HepG2 (cell line): Measurements from ENCODE around the gene TTC38. TPM values are rescaled to one million over a fixed set of nuclear protein-coding genes. Genes with fewer than 3 reads are reported as not detected.

Experiments
- FOSL2 ChIP-seq: sonication (generic); formaldehyde crosslinking; IDR thresholded peaks from 2 replicates; pipeline ENCODE4 v1.4.0; 2020; ENCODE audit warnings: missing genetic modification reagents
- HBP1 ChIP-seq: IDR thresholded peaks from 2 replicates; pipeline ENCODE4 v1.6.1; 2016; ENCODE audit warnings: low read depth, control low read depth
- RFXANK ChIP-seq: IDR thresholded peaks from 2 replicates; pipeline ENCODE4 v1.6.1; 2016
- SKI ChIP-seq: fragments of 450-650 bp; IDR thresholded peaks from one replicate; pipeline ENCODE4 v1.6.1; 2018; ENCODE audit warnings: mild to moderate bottlenecking; ENCODE audit not compliant: partially characterized antibody
- TEAD2 ChIP-seq: sonication (generic); formaldehyde crosslinking; IDR thresholded peaks from 2 replicates; pipeline ENCODE4 v1.9.0; 2021; ENCODE audit warnings: missing genetic modification reagents
- THAP11 ChIP-seq: IDR thresholded peaks from 2 replicates; pipeline ENCODE4 v1.6.1; 2016; ENCODE audit warnings: missing biosample characterization, missing genetic modification reagents
- ZFYVE20 ChIP-seq: sonication (generic); formaldehyde crosslinking; IDR thresholded peaks from 2 replicates; pipeline ENCODE4 v1.8.0; 2023; ENCODE audit warnings: low read depth, mild to moderate bottlenecking, moderate library complexity, missing genetic modification reagents, borderline replicate concordance
- ZHX2 ChIP-seq, 2 experiments: sonication (generic) in 1 of 2; formaldehyde crosslinking in 1 of 2; IDR thresholded peaks; 2 replicates each; pipeline versions ENCODE4 v1.6.1 to v1.9.0; 2014 to 2022; ENCODE audit warnings: antibody characterized with exemption in 1 of 2, borderline replicate concordance in 1 of 2, inconsistent platforms in 1 of 2, low read depth in 1 of 2, missing genetic modification reagents in 1 of 2
- ZNF550 ChIP-seq: sonication (generic); formaldehyde crosslinking; IDR thresholded peaks from 2 replicates; pipeline ENCODE4 v1.4.0; 2020; ENCODE audit warnings: mild to moderate bottlenecking, missing genetic modification reagents, borderline replicate concordance
- ZNF605 ChIP-seq: sonication (generic); formaldehyde crosslinking; IDR thresholded peaks from 2 replicates; pipeline ENCODE4 v1.8.0; 2022; ENCODE audit warnings: mild to moderate bottlenecking, missing genetic modification reagents
- ZNF737 ChIP-seq: sonication (generic); formaldehyde crosslinking; IDR thresholded peaks from 2 replicates; pipeline ENCODE4 v1.5.0; 2020; ENCODE audit warnings: missing genetic modification reagents, mild to moderate bottlenecking, borderline replicate concordance
- polyA plus RNA-seq, 8 experiments: library from polyadenylated mRNA; depleted of rRNA in 3 of 8; stranded (reverse) in 7 of 8; unstranded in 1 of 8; fragments of >200 nt; fragmentation: Illumina TruSeq in 4 of 8; extraction: Trizol in 4 of 8; gene quantifications; 2 replicates each; pipeline versions ENCODE4 v1.2.1 to v1.2.3, GENCODE V29; 2011 to 2016; ENCODE audit warnings: low read depth in 4 of 8, missing spikeins in 1 of 8, mixed read lengths in 1 of 8; ENCODE audit not compliant: insufficient read depth in 1 of 8
- total RNA-seq, 5 experiments: library from RNA; depleted of rRNA; stranded (reverse); fragments of >200 nt; fragmentation: Illumina TruSeq; extraction: Trizol; gene quantifications; 2 replicates each; pipeline ENCODE4 v1.2.3, GENCODE V29; 2016; ENCODE audit warnings: low read depth in 1 of 5
- TF ChIP-seq, protein P1 (sequence below): sonication (generic); formaldehyde crosslinking; IDR thresholded peaks from 2 replicates; pipeline ENCODE4 v1.8.0; 2022; ENCODE audit warnings: missing genetic modification reagents, mild to moderate bottlenecking, borderline replicate concordance

The TTC38 gene
- total and polyA plus RNA-seq, 2 of the 13 experiments (the other 11 are each of a cell fraction or from before 2014, with no cell fraction given), result 101 to 105 TPM

GRCh38 chr22:46267431-46268279 is at the start of gene TTC38 (continued):
- no peak for TF ChIP-seq ZNF550 (CRISPR knock-in tag)
- no peak for TF ChIP-seq ZNF605 (CRISPR knock-in tag)
- TF ChIP-seq TEAD2 (CRISPR knock-in tag), result no peak
- TF ChIP-seq ZHX2 (IDR thresholded peaks at IDR 0.05; ENCODE audit: low read depth), result no peak
- TF ChIP-seq ZHX2 (CRISPR knock-in tag; IDR thresholded peaks at IDR 0.05; ENCODE audit: borderline replicate concordance), result no peak
- peak; percentile 95 for TF ChIP-seq SKI
- TF ChIP-seq ZFYVE20, result 0 out of 2 replicates have a peak, but pooled peaks have one; percentile 30
- TF ChIP-seq HBP1 (CRISPR knock-in tag), result peak; percentile 36; the same call in 1 of the 2 replicates
- TF ChIP-seq RFXANK (CRISPR knock-in tag), result 0 out of 2 replicates have a peak, but pooled peaks have one; percentile 64
- TF ChIP-seq FOSL2 (CRISPR knock-in tag), result peak; percentile 39; the same call in 1 of the 2 replicates
- peak; percentile 70; the same call in 1 of the 2 replicates for TF ChIP-seq THAP11 (CRISPR knock-in tag)
- TF ChIP-seq, protein P1, sequence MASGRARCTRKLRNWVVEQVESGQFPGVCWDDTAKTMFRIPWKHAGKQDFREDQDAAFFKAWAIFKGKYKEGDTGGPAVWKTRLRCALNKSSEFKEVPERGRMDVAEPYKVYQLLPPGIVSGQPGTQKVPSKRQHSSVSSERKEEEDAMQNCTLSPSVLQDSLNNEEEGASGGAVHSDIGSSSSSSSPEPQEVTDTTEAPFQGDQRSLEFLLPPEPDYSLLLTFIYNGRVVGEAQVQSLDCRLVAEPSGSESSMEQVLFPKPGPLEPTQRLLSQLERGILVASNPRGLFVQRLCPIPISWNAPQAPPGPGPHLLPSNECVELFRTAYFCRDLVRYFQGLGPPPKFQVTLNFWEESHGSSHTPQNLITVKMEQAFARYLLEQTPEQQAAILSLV (CRISPR knock-in tag), result no peak
- no peak for TF ChIP-seq ZNF737
